Erythroblast (primary cell): ENCODE data around the gene EPS8L3.

Experiments
- GATA1 ChIP-seq: IDR thresholded peaks from 2 replicates; pipeline ENCODE4 v1.6.1; 2011; ENCODE audit warnings: low read depth, mild to moderate bottlenecking, control low read depth, low read length, moderate library complexity
- POLR2A ChIP-seq: IDR thresholded peaks from 2 replicates; pipeline ENCODE4 v1.6.1; 2011; ENCODE audit warnings: mild to moderate bottlenecking, low read length

DNA sequence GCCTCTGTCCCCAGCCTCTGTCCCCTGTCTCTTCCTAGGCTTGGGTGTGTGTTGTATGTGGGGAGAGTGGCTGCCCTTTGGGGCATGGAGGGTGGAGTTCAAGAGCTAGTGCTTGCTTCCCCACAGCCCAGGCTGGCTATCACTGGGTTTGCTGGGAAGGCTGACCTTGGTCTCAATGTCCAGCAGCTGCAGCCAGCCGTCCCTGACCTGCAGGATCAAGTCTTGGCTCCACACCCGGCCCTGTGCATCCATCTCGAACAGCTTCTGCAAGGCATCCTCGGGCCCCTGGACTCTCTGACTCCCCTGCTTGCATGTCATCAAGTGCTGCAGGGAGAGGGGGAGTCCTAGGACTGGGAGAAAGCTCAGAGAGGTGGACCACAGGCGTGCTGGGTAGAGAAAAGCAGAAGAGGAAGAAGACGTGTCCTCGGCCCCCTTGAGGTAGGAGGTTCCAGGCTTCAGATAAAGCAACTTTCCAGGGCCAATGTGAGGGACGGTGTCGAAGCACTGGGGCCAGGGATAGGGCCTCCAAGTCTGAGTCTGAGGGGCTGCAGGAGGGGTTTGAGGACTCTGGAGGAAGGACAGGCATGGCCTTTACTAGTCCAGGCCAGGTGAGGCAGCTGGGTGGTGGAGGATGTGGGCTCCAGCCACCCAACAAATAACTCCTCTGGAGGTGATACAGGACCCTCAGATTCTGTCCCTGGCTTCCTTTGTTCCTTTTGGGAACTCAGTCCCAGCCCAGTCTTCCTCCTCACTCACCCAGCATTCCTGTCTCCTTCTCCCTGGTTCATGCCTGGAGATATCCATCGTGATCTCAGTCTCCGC is 4.0 kb downstream of the EPS8L3 start:
- TF ChIP-seq POLR2A (no peak), GATA1 (no peak)
